K562 treated with DMSO at 1 percent for 4 hours (cell line): Measurements from ENCODE around the gene DCXR. TPM values are rescaled to one million over a fixed set of nuclear protein-coding genes. Genes with fewer than 3 reads are reported as not detected.

Experiments
- total RNA-seq: library from RNA; unstranded; fragments of 300-600 nt; gene quantifications from 2 replicates; pipeline ENCODE4 v1.2.3, GENCODE V29; 2022; ENCODE audit not compliant: insufficient read depth

Gene DCXR
- 231 and 240 TPM in 2 replicates for total RNA-seq

GRCh38 chr17:82037092-82037888 lies at the start of gene DCXR:
Gene DCXR (minus strand): TSS chr17:82037697. CDS start chr17:82037682, 15 bp downstream.

DNA sequence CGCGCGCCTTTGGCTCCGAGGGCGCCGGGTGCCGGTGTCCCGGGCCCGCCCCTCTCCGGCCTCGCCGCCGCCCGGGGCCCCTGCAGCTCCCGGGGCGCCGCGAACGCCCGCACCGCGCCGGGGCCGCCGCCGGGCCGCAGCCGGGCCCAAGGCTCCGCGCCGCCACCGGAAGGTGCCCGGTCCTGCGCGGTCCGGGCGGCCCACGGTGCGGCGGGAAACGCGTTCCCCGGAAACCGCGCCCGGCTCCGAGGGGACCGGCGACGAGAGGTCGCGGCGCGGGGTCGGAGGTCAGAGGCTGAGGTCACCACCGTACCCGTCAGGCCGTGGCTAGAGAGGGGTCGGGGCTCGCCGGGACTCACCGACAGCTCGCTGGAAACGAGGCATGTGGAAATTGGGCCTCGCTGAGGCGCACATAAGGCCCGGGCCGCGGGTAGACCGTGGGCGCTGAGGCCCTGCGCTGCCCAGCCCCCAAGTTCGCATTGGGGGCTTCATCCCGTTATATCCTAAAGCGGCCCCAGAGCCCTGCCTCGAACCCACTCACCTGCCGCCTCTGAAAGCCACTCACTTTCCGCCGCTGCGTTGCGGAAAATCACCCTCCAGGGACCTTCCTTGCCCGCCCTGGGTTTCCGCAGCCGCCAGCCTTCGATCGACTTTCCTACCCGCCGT lies 28.3 kb upstream of the DCXR start, which contains the start of gene DUS1L:
Gene DUS1L (minus strand): TSS at position 167 of the 666 bp plus-strand sequence. CDS start 745 bp downstream, outside the sequence.

GRCh38 chr17:82051776-82052637 lies 14.5 kb upstream of the DCXR start, which contains the start of the genes GPS1 and RFNG:
Gene GPS1 (plus strand): TSS chr17:82051898. CDS start chr17:82051932, 34 bp downstream.
Gene RFNG (minus strand): TSS chr17:82051811. CDS start chr17:82051766, 45 bp downstream.

DNA sequence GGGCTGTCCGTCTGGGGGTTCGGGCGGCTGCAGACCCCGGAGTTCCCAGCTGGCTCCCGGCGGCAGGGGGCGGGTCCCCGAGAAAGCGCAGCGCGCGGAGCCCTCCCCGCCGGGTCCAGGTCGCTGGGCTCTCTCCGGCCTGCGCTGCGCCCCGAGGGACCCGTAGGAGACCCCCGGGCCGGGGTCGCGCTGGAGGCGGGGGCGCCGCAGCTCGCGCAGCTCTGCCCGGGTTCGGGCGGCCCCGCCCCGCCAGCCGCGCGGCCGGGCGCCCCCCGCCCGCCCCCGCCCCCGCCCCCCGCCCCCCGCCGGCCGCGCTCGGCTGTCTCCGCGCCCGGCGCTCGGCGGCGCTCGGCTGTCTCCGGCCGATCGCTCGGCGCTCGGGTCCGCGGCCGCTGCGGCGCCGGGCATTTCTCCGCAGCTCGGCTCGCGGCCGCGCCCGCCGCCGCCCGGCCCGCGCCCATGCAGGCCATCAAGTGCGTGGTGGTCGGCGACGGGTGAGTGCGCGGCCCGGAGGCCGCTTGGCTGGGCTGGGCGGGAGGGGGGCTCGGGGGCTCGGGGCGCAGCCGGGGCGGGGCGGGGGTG lies 6.1 kb downstream of the DCXR start, which contains the start of gene RAC3:
Gene RAC3 (plus strand): TSS at position 376 of the 582 bp plus-strand sequence. CDS start 84 bp downstream, at position 460.

DNA sequence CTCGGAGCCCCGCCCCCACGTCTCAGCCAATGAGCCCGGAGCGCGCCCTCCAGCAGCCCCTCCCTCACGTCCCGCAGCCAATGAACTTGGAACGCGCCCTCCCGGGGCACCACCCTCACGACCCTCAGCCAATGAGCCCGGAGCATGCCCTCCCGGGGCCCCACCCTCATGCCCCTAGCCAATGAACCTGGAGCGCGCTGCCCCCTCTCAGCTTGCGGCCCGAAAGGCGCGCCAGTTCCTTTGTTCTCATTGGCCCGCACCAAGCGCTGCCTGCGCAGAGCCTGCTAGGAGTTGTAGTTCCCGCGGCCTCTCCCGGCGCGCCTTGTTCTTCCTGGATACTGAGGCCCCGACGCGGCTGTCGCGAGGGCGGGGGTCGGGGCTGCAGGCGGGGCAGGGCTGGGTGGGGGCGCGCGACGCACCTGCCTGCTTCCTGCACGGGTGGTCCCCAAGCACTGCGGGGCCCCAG lies 14.5 kb downstream of the DCXR start, which contains the start of gene LRRC45:
Gene LRRC45 (plus strand): TSS at position 325 of the 466 bp plus-strand sequence. CDS start 339 bp downstream, outside the sequence.

DNA sequence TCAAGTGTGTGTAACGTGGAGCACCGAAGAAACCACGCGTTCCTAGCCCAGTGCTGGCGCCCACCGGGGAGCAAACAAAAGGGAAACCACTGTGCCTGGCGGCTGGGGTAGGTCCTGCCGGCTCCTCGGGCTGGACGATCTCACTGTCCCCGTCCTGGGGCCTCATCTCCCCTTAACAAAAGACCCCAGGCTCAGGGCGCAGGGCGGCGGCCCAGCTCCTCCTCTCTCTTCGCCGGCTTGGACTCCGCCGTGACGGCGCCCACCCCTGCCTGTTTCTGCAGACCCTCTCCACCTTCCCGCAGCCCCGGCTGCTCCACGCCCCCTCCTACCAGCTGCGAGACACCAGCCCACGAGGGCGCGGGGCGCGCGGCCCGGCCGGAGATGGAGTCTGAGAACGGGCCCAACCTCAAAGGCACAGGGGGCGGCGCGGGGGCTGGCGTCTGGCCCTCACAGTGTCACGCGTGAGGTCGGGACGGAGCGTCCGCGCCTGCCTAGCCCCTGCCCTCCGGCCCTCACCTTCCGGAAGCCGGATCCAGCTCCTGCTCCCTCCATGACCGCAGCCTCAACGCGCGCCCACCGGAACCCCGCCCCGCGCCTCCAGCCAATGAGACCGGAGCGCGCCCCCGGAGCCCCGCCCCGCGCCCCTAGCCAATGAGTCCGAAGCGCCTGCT lies 15.1 kb downstream of the DCXR start, which contains the start of gene CENPX:
Gene CENPX (minus strand): TSS at position 569 of the 671 bp plus-strand sequence. CDS start 17 bp downstream, at position 552.

Other genes starting within 250 kb of the DCXR start
- not detected in 2 replicates for gene GCGR, start 233.5 kb downstream of the DCXR start, total RNA-seq
- gene MCRIP1, start 204.4 kb downstream of the DCXR start, total RNA-seq: 105 and 145 TPM in 2 replicates
- gene PPP1R27, start 202.6 kb downstream of the DCXR start, total RNA-seq: 0.64 TPM in 1 of 2 replicates, not detected in the other
- 890 and 899 TPM in 2 replicates for gene P4HB, start 177.2 kb downstream of the DCXR start, total RNA-seq
- 224 and 227 TPM in 2 replicates for gene ARHGDIA, start 166.4 kb downstream of the DCXR start, total RNA-seq
- gene ALYREF, start 146.1 kb downstream of the DCXR start, total RNA-seq: 137 TPM in 2 replicates
- 407 and 464 TPM in 2 replicates for gene ANAPC11, start 146.0 kb downstream of the DCXR start, total RNA-seq
- gene NPB, start 135.5 kb downstream of the DCXR start, total RNA-seq: 5.4 and 6.4 TPM in 2 replicates
- 64.0 and 70.6 TPM in 2 replicates for gene PCYT2, start 126.3 kb downstream of the DCXR start, total RNA-seq
- gene SIRT7, start 119.5 kb downstream of the DCXR start, total RNA-seq: 39.9 and 50.2 TPM in 2 replicates
- 53.0 and 64.9 TPM in 2 replicates for gene MAFG, start 110.0 kb downstream of the DCXR start, total RNA-seq
- 323 and 368 TPM in 2 replicates for gene PYCR1, start 100.4 kb downstream of the DCXR start, total RNA-seq
- gene MYADML2, start 90.5 kb downstream of the DCXR start, total RNA-seq: 0.24 TPM in 1 of 2 replicates, not detected in the other
- 8.8 and 9.4 TPM in 2 replicates for gene NOTUM, start 76.5 kb downstream of the DCXR start, total RNA-seq
- gene ASPSCR1, start 60.1 kb downstream of the DCXR start, total RNA-seq: 31.8 and 46.0 TPM in 2 replicates
- gene CENPX, start 14.8 kb downstream of the DCXR start, total RNA-seq: 145 and 154 TPM in 2 replicates
- 10.6 and 11.1 TPM in 2 replicates for gene LRRC45, start 14.4 kb downstream of the DCXR start, total RNA-seq
- gene RAC3, start 6.0 kb downstream of the DCXR start, total RNA-seq: 106 and 109 TPM in 2 replicates
- gene RFNG, start 14.1 kb upstream of the DCXR start, total RNA-seq: 33.4 and 43.0 TPM in 2 replicates
- gene GPS1, start 14.2 kb upstream of the DCXR start, total RNA-seq: 132 and 142 TPM in 2 replicates
- 204 and 216 TPM in 2 replicates for gene DUS1L, start 28.1 kb upstream of the DCXR start, total RNA-seq
- gene FASN, start 60.5 kb upstream of the DCXR start, total RNA-seq: 146 and 202 TPM in 2 replicates
- 10.3 TPM in 2 replicates for gene CCDC57, start 175.1 kb upstream of the DCXR start, total RNA-seq
- 2.8 and 7.4 TPM in 2 replicates for gene SLC16A3, start 191.3 kb upstream of the DCXR start, total RNA-seq
- gene CSNK1D, start 236.0 kb upstream of the DCXR start, total RNA-seq: 106 and 131 TPM in 2 replicates